GM19099 (cell line): ENCODE results near the gene SAMD11.

Source experiments
- POLR2A ChIP-seq: IDR thresholded peaks from 3 replicates; pipeline ENCODE4 v1.6.1; 2011; ENCODE audit warnings: low read depth; ENCODE audit not compliant: insufficient read length; ENCODE audit errors: extremely low read depth

SAMD11 gene

GRCh38 chr1:980602-981395 is 57.1 kb downstream of the SAMD11 start:
- no peak for TF ChIP-seq POLR2A

- TF ChIP-seq POLR2A, result no peak
Measured at GRCh38 chr1:981491-981954, 57.8 kb downstream of the SAMD11 start.

- no peak for TF ChIP-seq POLR2A
Measured at GRCh38 chr1:981955-982558, 58.3 kb downstream of the SAMD11 start, which contains the start of gene PERM1. Gene PERM1 (minus strand): TSS chr1:982093. CDS start chr1:981029, 1,064 bp downstream.

GRCh38 chr1:982765-983436 is 59.2 kb downstream of the SAMD11 start:
- no peak for TF ChIP-seq POLR2A

GRCh38 chr1:983798-984475 is 60.2 kb downstream of the SAMD11 start:
- no peak for TF ChIP-seq POLR2A

- TF ChIP-seq POLR2A, result no peak
Measured at GRCh38 chr1:984476-984814, 60.7 kb downstream of the SAMD11 start.

GRCh38 chr1:985126-985525 is 61.4 kb downstream of the SAMD11 start:
- TF ChIP-seq POLR2A, result no peak

GRCh38 chr1:991895-992294 is 68.2 kb downstream of the SAMD11 start:
- no peak for TF ChIP-seq POLR2A

GRCh38 chr1:992362-992761 is 68.6 kb downstream of the SAMD11 start:
- no peak for TF ChIP-seq POLR2A

- no peak for TF ChIP-seq POLR2A
Measured at GRCh38 chr1:993379-993995, 69.8 kb downstream of the SAMD11 start.
